DMS114 treated with DMSO at 0.1 percent for 48 hours (cell line): Measurements from ENCODE around the gene TANGO6.
"Not testable (repeated sequence)": the region's sequence is repeated elsewhere in the genome, so short reads cannot be mapped to it uniquely, and the experiment has no call there.

ENCODE experiments used
- DNase-seq: peaks from one replicate; lab custom pipeline; 2025; ENCODE audit not compliant: unreplicated experiment; lab: John Stamatoyannopoulos, UW

TANGO6 gene

GRCh38 chr16:69049603-69050375 is 206.5 kb downstream of the TANGO6 start:
- no peak for DNase-seq

GRCh38 chr16:69051517-69051830 is 208.1 kb downstream of the TANGO6 start:
- not testable (repeated sequence) for DNase-seq

- no peak for DNase-seq
Observed at GRCh38 chr16:69055008-69055407, 211.7 kb downstream of the TANGO6 start.

- DNase-seq: no peak
Observed at GRCh38 chr16:69055980-69056379, 212.6 kb downstream of the TANGO6 start.

GRCh38 chr16:69056421-69056820 is 213.1 kb downstream of the TANGO6 start:
- DNase-seq: no peak

GRCh38 chr16:69057400-69058378 is 214.4 kb downstream of the TANGO6 start:
- DNase-seq: no peak

- not testable (repeated sequence) for DNase-seq
Observed at GRCh38 chr16:69063491-69063890, 220.2 kb downstream of the TANGO6 start.

GRCh38 chr16:69064124-69064763 is 220.9 kb downstream of the TANGO6 start:
- DNase-seq: no peak

- no peak for DNase-seq
Observed at GRCh38 chr16:69064764-69065313, 221.5 kb downstream of the TANGO6 start.

- DNase-seq: no peak
Observed at GRCh38 chr16:69069504-69069903, 226.2 kb downstream of the TANGO6 start.

GRCh38 chr16:69071036-69071435 is 227.7 kb downstream of the TANGO6 start:
- no peak for DNase-seq

- DNase-seq: no peak
Observed at GRCh38 chr16:69072640-69072974, 229.3 kb downstream of the TANGO6 start.

- no peak for DNase-seq
Observed at GRCh38 chr16:69073181-69073702, 229.9 kb downstream of the TANGO6 start.

- no peak for DNase-seq
Observed at GRCh38 chr16:69077251-69077650, 233.9 kb downstream of the TANGO6 start.

- no peak for DNase-seq
Observed at GRCh38 chr16:69078073-69078472, 234.7 kb downstream of the TANGO6 start.

GRCh38 chr16:69079697-69080096 is 236.4 kb downstream of the TANGO6 start:
- no peak for DNase-seq

- no peak for DNase-seq
Observed at GRCh38 chr16:69083306-69083941, 240.1 kb downstream of the TANGO6 start.

GRCh38 chr16:69084289-69084688 is 241.0 kb downstream of the TANGO6 start:
- no peak for DNase-seq

- no peak for DNase-seq
Observed at GRCh38 chr16:69085032-69085695, 241.8 kb downstream of the TANGO6 start.

- no peak for DNase-seq
Observed at GRCh38 chr16:69087161-69087581, 243.8 kb downstream of the TANGO6 start.
